Heart left ventricle (tissue), 13 donors: ENCODE data around the gene TCF7L2.

Experiments used
- CTCF ChIP-seq, 12 donors: fragments of 200-600 bp; sonication (generic) in 4 of 12; IDR thresholded peaks; one replicate each; pipeline versions ENCODE4 v1.5.0 to v1.8.0; 2018 to 2022; ENCODE audit warnings: antibody characterized with exemption in 12 of 12, mild to moderate bottlenecking in 5 of 12
- POLR2A ChIP-seq, 2 donors: fragments of 450-650 bp; IDR thresholded peaks; one replicate each; pipeline ENCODE4 v1.6.1; 2017; ENCODE audit warnings: antibody characterized with exemption in 2 of 2, mild to moderate bottlenecking in 2 of 2, moderate library complexity in 2 of 2
- donor health status: ischemic (EF 13 %, LVEDD 7.1; RV severe dilation, severe dysfunction).
- donor health status: DM: no; HTN: yes; CAD: no.
- donor health status: DM: no; HTN: no; CAD: no.
- donor health status: ischemic (EF 25% LVEDD 6.9; RV normal size, moderate dysfunction).
- donor health status: ischemic (EF 25% LVEDD 5.7; RV mildly dilated, moderate dysfunction).
- donor health status: ischemic (EF 35%, LVEDD 5.7; RV mildly dilated, moderate dysfunction).
- donor health status: nonischemic (EF 11% LVEDD 7.7; RV severe dilation, severe dysfunction).
- donor health status: DM: yes; HTN: yes; CAD: no.
- donor health status: PGD.
- donor health status: ischemic (EF 29% LVEDD 5.4; RV normal size, mild dysfunction).
- donor health status: nonischemic (EF 23%, LVEDD 6.1; RV moderate dilation, normal function).

- TF ChIP-seq CTCF (IDR thresholded peaks at IDR 0.05) (no peak), POLR2A (IDR thresholded peaks at IDR 0.05) (no peak)
Measured at GRCh38 chr10:113118882-113119281, 168.8 kb downstream of the TCF7L2 start.
